ENCODE data around the gene DENND1C. TPM values are rescaled to one million over a fixed set of nuclear protein-coding genes. Genes with fewer than 3 reads are reported as not detected.

DENND1C gene
- total RNA-seq, 3 donors from 2014 or later = 3.8 to 4.7 (median 4.1) TPM

- no peaks in the 10 kb centered on the region for H3K4me1 ChIP-seq (ENCODE audit: low read depth)
- no peak for ATAC-seq
- H3K4me3 ChIP-seq = no peak overlapping the region
- H3K36me3 ChIP-seq (ENCODE audit: low read depth) = no peaks in the 10 kb centered on the region
- H3K9me3 ChIP-seq = no peaks in the 10 kb centered on the region
- no peak for TF ChIP-seq CTCF (IDR thresholded peaks at IDR 0.05)
- intact Hi-C loops (cut with DNase I, micrococcal nuclease) = no loop called here
- no peak for DNase-seq
Observed at GRCh38 chr19:6483235-6483634, 1.6 kb upstream of the DENND1C start.

- intact Hi-C loops (cut with DNase I, micrococcal nuclease) = no loop called here
- H3K4me1 ChIP-seq (ENCODE audit: low read depth) = no peaks in the 10 kb centered on the region
- no peak for TF ChIP-seq CTCF (IDR thresholded peaks at IDR 0.05)
- H3K36me3 ChIP-seq (ENCODE audit: low read depth) = no peaks in the 10 kb centered on the region
- no peak for ATAC-seq
- no peak for DNase-seq
- no peaks in the 10 kb centered on the region for H3K9me3 ChIP-seq
- no peak overlapping the region for H3K4me3 ChIP-seq
Observed at GRCh38 chr19:6482343-6482686, 728 bp upstream of the DENND1C start.

DNA sequence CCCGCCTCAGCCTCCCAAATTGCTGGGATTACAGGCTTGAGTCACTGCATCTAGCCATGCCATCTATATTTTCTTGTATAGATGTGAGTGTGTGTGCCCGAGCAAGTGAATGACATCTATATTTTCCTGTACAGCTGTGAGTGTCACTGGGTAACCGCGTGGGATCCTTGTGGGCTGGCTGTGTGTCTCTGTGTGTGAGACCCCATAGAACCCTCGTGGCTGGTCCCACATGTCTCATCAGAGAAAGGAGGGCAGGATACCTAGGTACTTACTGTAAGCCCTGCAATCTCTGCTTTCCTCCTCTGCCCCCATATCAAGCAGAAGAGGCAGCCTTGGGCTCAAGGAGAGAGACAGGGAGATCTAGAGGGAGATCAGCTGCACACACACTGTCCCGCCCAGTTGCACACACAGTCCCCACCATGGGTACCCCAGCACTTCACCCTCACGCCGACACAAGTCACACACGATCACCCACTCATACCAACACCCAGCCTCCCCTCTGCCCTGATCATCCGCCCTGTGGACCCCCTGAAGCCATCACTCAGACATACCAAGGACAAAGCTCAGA is 655 bp downstream of the DENND1C start:
- ATAC-seq (no peak), DNase-seq (no peak)
- Histone ChIP-seq H3K36me3 (ENCODE audit: low read depth) (no peaks in the 10 kb centered on the region), H3K4me1 (ENCODE audit: low read depth) (peaks cover 1% of the 10 kb centered on the region), H3K4me3 (no peak overlapping the region), H3K9me3 (no peaks in the 10 kb centered on the region)
- intact Hi-C loops (cut with DNase I, micrococcal nuclease) = no loop called here
- TF ChIP-seq CTCF (IDR thresholded peaks at IDR 0.05) = no peak

DNA sequence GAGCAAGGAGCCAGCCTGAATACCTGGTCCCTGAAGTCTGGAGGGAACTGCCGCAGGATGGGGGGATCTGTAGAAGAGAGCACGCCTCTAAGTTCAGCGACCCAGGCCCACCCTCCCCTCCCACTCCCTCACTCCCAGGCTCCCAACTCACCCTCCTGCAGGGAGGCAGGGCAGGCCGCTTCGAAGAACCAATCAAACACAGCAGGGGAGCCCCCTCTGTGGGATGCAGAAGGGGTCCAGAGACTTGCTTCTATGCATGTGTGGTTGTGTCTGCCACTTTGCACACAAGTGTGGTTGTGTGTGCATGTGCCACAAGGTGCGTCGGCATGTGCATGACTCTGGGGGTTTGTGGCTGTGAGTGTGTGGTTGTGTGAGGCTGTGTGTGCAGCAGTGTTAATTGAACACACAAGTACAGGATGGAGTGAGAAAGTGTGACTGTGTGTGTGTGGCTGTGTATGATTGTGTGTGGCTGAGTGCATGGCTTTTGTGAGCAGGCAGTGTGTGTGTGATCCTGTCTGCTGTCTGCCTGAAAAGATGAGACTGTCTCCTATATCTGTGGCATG is 1.7 kb downstream of the DENND1C start:
- no peak overlapping the region for H3K4me3 ChIP-seq
- DNase-seq = no peak
- peaks cover 8% of the 10 kb centered on the region for H3K4me1 ChIP-seq (ENCODE audit: low read depth)
- H3K9me3 ChIP-seq = no peaks in the 10 kb centered on the region
- no peak for TF ChIP-seq CTCF (IDR thresholded peaks at IDR 0.05)
- H3K36me3 ChIP-seq (ENCODE audit: low read depth) = no peaks in the 10 kb centered on the region
- ATAC-seq = no peak
- intact Hi-C loops (cut with DNase I, micrococcal nuclease) = no loop called here

GRCh38 chr19:6478815-6479214 is 2.8 kb downstream of the DENND1C start:
- peaks cover 8% of the 10 kb centered on the region for H3K4me1 ChIP-seq (ENCODE audit: low read depth)
- intact Hi-C loops (cut with DNase I, micrococcal nuclease) = no loop called here
- no peak for ATAC-seq
- no peak overlapping the region for H3K4me3 ChIP-seq
- no peaks in the 10 kb centered on the region for H3K36me3 ChIP-seq (ENCODE audit: low read depth)
- TF ChIP-seq CTCF (IDR thresholded peaks at IDR 0.05) = no peak
- DNase-seq = no peak
- H3K9me3 ChIP-seq = no peaks in the 10 kb centered on the region

Measured in mucosa of descending colon (tissue), 3 donors.